Right lobe of liver (tissue), 6 donors: ENCODE data around the gene MED26. TPM values are rescaled to one million over a fixed set of nuclear protein-coding genes. Genes with fewer than 3 reads are reported as not detected.

Experiments used
- ATAC-seq, 4 donors: fragments of 200-7000 bp; cut with Tn5 transposase; one replicate each; pipeline ENCODE4 v1.9.1; 2020; ENCODE audit warnings: mild to moderate bottlenecking in 4 of 4, moderate library complexity in 4 of 4
- DNase-seq, 3 donors: peaks; one replicate each; pipeline ENCODE4 v3.0.0-alpha.2; 2020
- H3K27ac ChIP-seq, 3 donors: fragments of 200-600 bp; one replicate each; pipeline ENCODE4 v1.8.0; 2022
- H3K27me3 ChIP-seq, 2 donors: fragments of 200-600 bp; one replicate each; pipeline ENCODE4 v1.8.0; 2022
- H3K36me3 ChIP-seq, 4 donors: fragments of 200-600 bp; sonication (generic) in 1 of 4; one replicate each; pipeline versions ENCODE4 v1.5.1 to v1.8.0; 2017 to 2022; ENCODE audit warnings: control low read depth in 1 of 4
- H3K4me1 ChIP-seq, 4 donors: fragments of 200-600 bp; sonication (generic) in 1 of 4; one replicate each; pipeline versions ENCODE4 v1.5.1 to v1.8.0; 2017 to 2022; ENCODE audit warnings: control low read depth in 1 of 4
- H3K4me3 ChIP-seq, 3 donors: fragments of 200-600 bp; one replicate each; pipeline ENCODE4 v1.8.0; 2022
- H3K9me3 ChIP-seq, 4 donors: fragments of 200-600 bp; sonication (generic) in 1 of 4; one replicate each; pipeline versions ENCODE4 v1.5.1 to v1.8.0; 2017 to 2022; ENCODE audit warnings: control low read depth in 1 of 4
- CTCF ChIP-seq, 4 donors: fragments of 200-600 bp in 3 of 4; fragments of 450-650 bp in 1 of 4; IDR thresholded peaks; one replicate each; pipeline versions ENCODE4 v1.5.1 to v1.8.0; 2016 to 2022; ENCODE audit warnings: antibody characterized with exemption in 4 of 4, mild to moderate bottlenecking in 2 of 4
- POLR2A ChIP-seq: fragments of 450-650 bp; IDR thresholded peaks from one replicate; pipeline ENCODE4 v1.6.1; 2017; ENCODE audit warnings: antibody characterized with exemption, mild to moderate bottlenecking
- WGBS: methylation state at CpG from one replicate; pipeline ENCODE4 v1.1.6; 2018; ENCODE audit warnings: low coverage, low lambda C conversion rate; ENCODE audit not compliant: insufficient coverage; ENCODE audit errors: missing lambda C conversion rate; 5-methylcytosine and 5-hydroxymethylcytosine counted together
- intact Hi-C, 2 donors: fragments of 100-400 bp; cut with DNase I; formaldehyde crosslinking; loops; one replicate each; pipeline versions ENCODE4 v1.11.2 to v1.14.1; 2022
- total RNA-seq, 6 experiments: library from RNA; depleted of rRNA in 2 of 6; stranded (reverse); fragments of >200 nt in 2 of 6; fragmentation: NEBNext Ultra II Directional in 3 of 6; extraction: Animal tissue kit (Norgen Biotek cat#: 25700) in 3 of 6; gene quantifications; one replicate each; pipeline versions ENCODE4 v1.1.0 to v1.2.4, GENCODE V29; 2016 to 2023
- donor health status: DM: no; HTN: yes; CAD: no.
- donor health status: DM: no; HTN: no; CAD: no.
- donor health status: DM: no; HTN: no; CAD: no.
- donor health status: DM: no; HTN: yes; CAD: no.
- donor health status: DM: no; HTN: yes; CAD: no.

Gene MED26
- total RNA-seq, 6 experiments from 2014 or later, result 3.4 to 5.4 (median 4.4) TPM

- Histone ChIP-seq H3K27ac (no peak overlapping the region), H3K4me1 (no peaks in the 10 kb centered on the region), H3K36me3 (peaks cover 0 to 34% (median 13%) of the 10 kb centered on the region in 4 donors), H3K27me3 (no peaks in the 10 kb centered on the region), H3K9me3 (no peaks in the 10 kb centered on the region), H3K4me3 (no peak overlapping the region)
- DNase-seq (no peak), ATAC-seq (no peak)
- TF ChIP-seq POLR2A (no peak), CTCF (IDR thresholded peaks at IDR 0.05) (no peak)
- WGBS, result 100% methylated on average over 1 of the region's 1 CpG
- intact Hi-C loops, result no loop called here
These were observed 10.7 kb upstream of the MED26 start for GRCh38 chr19:16638666-16639065.

- ATAC-seq (peak in 1 of 4 donors; percentile 81), DNase-seq (no peak)
- Histone ChIP-seq H3K27ac (no peak overlapping the region), H3K36me3 (peaks cover 0 to 26% (median 8%) of the 10 kb centered on the region in 4 donors), H3K27me3 (no peaks in the 10 kb centered on the region), H3K4me3 (no peak overlapping the region), H3K4me1 (peaks cover 0 to 3% (median 0%) of the 10 kb centered on the region in 4 donors), H3K9me3 (no peaks in the 10 kb centered on the region)
- TF ChIP-seq CTCF (IDR thresholded peaks at IDR 0.05), result no peak
- TF ChIP-seq POLR2A, result no peak
- intact Hi-C loops, result no loop called here
These were observed 9.5 kb upstream of the MED26 start for GRCh38 chr19:16637535-16637934.

- DNase-seq (no peak), ATAC-seq (no peak)
- Histone ChIP-seq H3K9me3 (no peaks in the 10 kb centered on the region), H3K4me1 (peaks cover 0 to 24% (median 7%) of the 10 kb centered on the region in 4 donors), H3K27me3 (no peaks in the 10 kb centered on the region), H3K36me3 (peaks cover 0 to 5% (median 0%) of the 10 kb centered on the region in 4 donors), H3K27ac (no peak overlapping the region), H3K4me3 (no peak overlapping the region)
- WGBS, result 67% methylated on average over 2 of the region's 6 CpGs
- intact Hi-C loops, result no loop called here
- no peak for TF ChIP-seq POLR2A
- no peak for TF ChIP-seq CTCF (IDR thresholded peaks at IDR 0.05)
These were observed 3.5 kb upstream of the MED26 start for GRCh38 chr19:16631465-16631864.

DNA sequence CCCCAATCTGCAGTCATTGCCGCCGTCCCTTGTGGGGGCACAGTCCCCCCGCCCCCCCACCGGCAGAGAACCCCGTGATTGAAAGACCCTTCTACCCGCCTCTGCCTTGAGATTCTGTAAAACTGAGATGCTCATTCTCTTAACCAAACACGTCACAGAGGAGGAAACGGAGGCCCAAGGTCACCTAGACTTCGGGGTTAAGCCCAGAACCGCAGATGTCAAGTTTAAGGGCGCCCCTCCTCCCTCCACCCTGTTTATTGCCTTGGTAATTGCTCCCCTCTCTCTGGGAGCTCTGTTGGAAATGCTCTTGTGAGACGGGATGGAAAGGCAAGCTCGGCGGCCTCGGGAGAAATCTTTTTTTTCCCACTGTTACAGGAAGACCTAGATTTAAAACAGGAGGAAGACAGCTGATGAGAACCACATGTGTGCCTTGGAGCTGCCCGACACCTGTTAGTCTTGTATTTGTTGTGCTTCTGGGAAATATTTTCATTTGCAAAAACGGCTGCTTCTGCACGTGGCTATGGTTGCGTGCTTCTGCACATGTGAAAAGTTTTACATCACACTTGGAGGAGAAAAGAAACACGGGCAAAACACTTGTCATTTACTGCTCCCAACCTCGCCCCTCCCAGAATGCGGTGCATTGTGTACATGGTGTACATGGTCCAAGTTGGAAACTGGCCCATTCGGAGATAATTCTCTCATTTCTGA lies 1.1 kb upstream of the MED26 start:
- peak in 3 of 4 donors; percentile 1 to 14 (median 1) for ATAC-seq
- Histone ChIP-seq H3K27me3 (no peaks in the 10 kb centered on the region), H3K36me3 (peaks cover 0 to 2% (median under 1%) of the 10 kb centered on the region in 4 donors), H3K9me3 (no peaks in the 10 kb centered on the region), H3K4me3 (peak overlapping the region; percentile 67 to 97 (median 95)), H3K4me1 (peaks cover 0 to 35% (median 13%) of the 10 kb centered on the region in 4 donors), H3K27ac (peak overlapping the region; percentile 86 to 90 (median 88))
- intact Hi-C loops, result loop anchor here in 1 of 2 donors (5.0 kb wide), 1 partner anchor 57 kb away; the partner anchor contains the start of gene SLC35E1
- DNase-seq, result peak in 2 of 3 donors; percentile 49 to 63
- WGBS, result 4% methylated on average over 15 of the region's 23 CpGs
- TF ChIP-seq POLR2A (no peak), CTCF (IDR thresholded peaks at IDR 0.05) (no peak)
